NCI-H345 (cell line): ENCODE results near the gene VSIR.

Source experiments
- DNase-seq: peaks from one replicate; lab custom pipeline; 2025; lab: John Stamatoyannopoulos, UW

The VSIR gene

DNA sequence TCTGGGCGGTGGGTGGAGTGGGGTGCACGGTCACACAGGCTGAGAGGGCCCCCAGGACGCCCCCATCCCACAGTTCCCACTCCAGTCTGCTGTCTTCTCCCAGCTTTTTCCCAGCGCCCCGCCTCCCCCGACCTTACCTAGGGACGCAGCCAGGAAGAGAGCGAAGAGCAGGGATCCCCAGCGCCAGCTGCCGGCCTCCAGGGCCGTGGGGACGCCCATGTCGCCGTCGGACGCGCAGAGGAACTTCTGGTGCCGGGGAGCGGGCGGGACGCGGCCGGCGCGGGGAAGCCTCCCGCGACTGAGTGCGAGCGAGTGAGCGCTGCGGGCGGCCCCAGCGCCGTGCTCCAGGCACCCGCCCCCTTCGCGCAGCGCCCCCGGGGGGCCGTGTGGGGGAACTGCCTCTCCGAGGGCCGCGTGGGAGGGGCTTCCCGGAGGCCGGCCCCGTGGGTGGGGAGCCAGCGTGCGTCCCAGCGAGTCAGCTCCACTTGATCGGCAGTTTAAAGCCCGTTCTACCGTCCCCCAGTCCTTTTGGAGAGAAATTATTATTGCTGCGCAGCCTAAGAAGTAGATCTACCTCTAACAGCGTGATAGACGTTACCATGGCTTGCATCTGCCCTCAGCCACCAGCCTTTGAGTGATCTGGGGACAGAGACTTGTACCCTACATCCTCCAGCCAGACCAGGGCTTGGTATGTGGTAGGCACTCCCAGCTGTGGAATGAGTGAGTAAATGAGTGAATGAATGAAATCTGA is at the start of gene VSIR:
TSS of gene VSIR (minus strand) at position 300 of the 751 bp plus-strand sequence. CDS start at position 219, 81 bp downstream.
- peak; percentile 60 for DNase-seq

DNA sequence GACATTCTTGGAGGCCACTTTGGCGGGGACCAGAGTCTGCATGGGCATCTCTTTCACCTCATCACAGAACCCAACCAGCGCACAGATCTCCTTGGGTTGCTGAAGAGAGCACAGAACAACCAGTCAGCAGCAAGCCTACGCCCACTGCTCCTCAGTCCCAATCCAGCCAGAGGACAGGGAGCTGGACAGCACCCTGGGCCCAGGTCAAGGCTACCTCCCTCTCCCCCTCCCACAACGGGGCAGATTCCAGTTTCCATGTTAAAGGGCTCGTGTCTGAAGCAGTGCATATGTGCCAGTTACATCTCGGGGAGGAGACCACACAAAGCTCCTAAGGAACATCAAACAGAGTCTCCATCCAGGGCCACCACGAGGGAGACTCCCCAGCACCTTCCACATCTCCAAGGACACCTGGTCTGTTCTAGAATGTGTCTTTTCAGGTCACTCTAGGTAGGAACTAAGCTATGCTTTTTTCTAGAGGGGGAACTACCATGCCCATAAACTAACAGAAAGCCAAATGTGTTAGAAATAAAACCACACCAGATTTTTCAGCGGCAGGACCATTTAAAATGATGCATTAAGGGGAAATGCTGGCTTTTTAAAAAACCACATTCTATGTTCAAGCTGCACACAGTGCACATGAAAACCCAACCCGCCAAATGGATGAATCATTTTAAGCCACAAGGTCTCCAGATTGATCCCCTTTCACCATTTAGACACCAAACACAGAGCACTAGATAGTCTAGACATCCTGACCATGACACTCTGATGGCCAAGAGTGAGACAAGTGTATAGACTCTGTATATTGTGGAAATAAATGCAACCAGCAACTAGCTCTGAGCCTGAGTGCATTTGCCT is 48.8 kb upstream of the VSIR start:
- DNase-seq, result no peak

DNA sequence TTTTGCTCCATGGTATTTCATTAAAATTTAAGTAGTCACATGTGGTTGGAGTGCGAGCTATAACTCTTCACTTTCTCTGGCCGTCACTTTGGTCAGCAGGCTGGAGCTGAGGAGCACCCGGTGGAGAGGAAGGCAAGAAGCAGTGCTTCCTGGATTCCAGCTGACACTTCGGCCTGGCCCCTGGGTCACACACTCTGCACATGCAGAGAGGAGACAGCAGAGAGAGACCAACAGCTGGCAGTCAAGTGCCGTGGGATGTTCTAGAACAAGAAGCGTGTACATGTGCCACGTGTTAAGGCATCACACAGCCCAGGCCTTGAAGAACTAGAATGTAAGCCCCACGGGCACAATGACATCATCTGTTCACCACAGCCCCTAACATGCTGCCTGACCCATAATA is 47.6 kb upstream of the VSIR start:
- DNase-seq, result no peak

DNA sequence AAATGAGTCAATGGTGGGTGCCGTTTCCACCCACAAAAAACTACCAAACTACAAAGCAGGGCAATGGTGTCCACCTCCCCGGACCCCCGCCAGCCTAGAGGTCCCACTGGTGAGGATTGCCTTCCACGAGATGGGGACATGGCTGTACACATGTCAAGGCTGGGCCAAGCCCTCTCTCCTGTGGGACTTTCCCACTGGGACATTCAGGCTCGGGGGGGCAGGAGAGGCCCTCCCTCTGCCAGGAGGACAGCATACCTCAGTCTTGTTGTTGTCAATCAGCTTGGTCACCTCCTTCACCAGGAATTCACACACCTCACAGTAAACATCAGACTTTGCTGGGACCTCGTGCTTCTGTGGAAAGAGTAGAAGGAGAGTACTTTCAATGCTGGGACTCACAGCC is 46.7 kb upstream of the VSIR start:
- DNase-seq, result no peak

DNA sequence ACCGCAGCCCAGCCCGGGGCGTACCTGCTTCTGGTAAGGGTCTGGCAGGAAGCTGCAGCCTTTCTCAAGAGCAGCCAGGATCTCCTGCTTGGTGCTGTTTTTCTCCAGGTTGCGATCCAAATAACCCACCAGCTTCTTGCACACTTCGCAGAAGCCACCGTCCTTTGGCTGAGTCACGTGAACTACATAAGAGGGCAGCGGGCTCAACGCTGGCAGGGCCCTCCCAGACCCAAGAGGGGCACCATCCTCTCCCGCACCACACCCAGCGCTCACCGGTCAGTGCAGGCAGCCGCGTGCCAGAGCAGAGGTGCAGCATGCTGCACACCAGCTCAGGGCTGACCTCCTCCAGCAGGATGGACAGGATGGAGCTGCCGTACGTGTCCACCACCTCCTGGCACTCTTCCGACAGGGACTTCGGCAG is 46.1 kb upstream of the VSIR start:
- no peak for DNase-seq

DNA sequence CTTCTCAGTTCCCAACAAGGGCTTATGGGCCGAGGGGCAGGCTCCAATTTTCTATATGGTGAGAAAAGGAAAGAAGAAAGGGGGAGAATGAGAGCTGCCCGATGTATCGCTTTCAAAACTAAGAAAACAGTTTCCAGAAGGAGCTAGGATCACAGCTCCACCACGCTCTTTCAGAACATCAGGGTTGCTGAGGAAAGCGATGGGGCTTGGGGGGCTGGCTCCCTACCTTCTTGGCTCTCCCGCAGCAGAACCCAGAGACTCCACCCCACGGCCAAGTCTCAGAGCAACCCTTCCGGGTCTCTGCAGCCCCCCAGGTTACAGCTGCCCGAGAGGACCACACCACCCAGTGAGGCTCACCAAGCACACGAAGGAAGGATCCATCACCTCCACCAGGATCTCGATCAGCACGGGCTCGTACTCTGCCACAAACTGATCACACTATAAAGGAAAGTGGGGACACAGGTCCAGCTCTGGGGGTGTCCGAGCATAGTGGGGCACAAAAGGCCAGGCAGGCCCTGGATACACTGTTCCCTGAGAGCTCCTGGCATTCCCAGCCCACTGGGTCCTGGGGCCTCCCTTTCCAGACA is 45.4 kb upstream of the VSIR start:
- DNase-seq, result no peak

DNA sequence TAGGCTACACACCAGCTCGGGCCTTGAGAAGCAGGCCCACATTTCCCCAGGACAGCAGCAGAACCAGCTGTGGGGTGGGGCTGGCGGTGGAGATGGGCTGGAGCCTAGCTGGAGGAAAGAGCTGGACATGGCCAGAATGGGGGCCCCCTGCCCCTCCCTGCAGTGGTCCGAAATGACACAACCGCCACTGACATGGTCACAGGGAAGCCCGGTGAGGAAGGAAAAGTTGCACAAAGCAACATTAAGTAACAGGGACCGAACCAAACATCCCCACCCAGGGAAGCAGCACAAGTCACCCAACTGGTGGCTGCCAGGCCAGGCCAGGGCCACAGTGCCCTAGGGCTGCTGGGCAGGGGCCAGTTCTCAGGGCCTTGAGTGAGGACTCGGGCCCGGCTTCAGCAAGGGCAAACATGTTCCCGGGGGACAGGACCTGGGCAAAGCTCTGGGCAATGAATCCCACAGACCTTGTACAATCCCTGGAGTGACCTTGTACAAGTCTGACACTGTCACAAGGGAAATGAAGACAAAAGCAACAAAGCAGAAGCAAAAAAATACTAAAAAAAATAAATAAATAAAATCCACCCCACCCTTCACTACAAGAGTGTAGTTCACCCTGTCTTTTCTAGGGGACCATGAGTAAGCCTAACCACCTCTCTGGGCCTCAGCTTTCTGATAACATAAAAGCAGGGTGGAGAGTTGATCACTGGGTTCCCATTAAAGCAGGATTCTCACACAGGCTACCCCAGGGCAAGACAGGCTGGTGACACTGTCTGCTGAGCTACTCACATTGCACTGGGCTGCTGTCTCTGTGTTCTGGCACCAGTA is 44.7 kb upstream of the VSIR start:
- DNase-seq, result no peak

DNA sequence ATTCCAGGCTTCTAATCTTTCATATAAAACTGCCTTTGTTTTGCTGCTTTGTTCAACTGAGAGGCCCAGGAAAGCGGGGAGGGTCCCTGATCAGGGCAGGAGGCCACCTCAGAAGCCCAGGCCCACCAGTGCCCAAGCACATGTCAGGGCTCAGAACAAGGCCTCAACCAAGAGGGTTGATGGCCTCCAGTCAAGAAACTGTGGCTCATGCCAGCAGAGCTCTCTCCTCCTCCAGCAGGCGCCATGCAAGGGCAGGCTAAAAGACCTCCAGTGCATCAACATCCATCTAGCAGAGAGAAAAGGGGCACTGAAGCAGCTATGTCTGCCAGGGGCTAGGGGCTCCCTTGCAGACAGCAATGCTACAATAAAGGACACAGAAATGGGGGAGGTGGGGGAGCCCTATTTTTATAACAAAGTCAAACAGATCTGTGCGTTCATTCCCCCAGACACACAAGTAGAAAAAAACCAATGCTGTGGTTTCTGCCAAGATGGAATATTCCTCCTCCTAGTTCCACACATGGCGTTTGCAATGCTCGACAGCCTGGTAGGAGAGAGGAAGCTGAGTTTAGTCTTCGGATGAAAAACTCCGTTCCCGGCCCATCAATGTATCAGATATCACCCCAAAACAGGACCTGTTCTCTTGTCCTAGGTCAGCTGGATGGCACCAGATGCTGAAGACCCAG is 43.8 kb upstream of the VSIR start:
- no peak for DNase-seq

DNA sequence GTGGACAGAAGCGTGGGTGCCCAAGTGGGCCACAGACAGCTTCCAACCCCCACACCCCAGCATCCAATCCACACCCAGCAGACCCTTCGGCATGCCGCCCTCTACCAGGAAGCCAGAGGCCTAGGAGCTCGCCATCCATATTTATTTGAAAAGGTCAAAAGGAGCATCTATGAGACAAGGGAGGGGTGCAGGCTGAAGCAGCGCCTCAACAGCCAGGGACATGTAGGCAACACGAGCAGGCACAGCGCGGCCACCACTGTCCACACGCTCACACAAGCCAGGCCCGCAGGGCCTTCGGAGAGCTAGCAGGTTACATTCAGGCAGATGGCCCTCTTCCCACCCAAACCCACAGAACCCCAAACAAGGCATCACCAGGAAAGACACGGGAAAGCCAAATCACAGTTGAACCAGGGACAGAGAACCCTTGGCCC is 43.1 kb upstream of the VSIR start:
- DNase-seq, result no peak

DNA sequence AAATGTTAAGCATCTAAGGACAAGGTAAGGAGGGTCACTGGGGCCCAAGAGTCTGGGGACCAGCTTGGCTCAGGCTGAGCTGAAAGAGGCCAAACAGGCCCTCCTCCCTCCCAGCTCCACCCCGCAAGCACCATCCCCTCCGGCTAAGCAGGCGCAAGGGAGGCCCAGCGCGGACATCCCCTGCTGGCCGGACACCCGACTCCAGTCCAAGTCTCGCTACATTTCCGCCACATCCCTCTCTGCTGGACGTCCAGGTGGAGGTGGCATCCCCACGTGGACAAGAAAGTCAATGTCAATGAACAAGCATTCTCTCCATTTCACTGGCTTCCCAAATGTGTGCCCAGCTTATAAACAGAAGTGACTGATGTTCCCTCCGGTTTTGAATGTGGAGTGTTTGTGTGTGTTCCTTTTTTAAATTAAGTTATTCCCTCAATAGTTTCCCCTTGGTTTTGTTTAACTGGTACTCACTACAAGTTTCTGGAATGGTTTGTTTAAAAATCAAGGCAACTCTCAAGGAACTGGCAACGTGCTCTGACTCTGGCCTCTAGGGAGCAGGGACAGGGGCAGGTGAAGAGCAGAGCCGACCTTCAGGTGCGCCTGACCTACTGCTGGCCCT is 42.3 kb upstream of the VSIR start:
- DNase-seq, result no peak

DNA sequence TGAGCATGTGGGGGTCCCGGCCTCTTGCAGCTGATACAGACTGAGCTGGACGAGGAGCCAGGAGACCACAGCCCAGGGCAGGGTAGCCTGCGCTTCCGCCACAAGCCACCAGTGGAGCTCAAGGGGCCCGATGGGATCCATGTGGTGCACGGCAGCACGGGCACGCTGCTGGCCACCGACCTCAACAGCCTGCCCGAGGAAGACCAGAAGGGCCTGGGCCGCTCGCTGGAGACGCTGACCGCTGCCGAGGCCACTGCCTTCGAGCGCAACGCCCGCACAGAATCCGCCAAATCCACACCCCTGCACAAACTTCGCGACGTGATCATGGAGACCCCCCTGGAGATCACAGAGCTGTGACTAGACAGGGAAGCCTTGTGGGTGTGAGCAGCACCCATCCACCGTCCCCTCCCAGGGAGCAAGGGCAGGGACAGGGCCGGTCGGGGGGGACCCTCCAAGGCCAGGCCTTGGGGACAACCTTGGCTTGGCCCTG is 41.6 kb upstream of the VSIR start:
- no peak for DNase-seq

DNA sequence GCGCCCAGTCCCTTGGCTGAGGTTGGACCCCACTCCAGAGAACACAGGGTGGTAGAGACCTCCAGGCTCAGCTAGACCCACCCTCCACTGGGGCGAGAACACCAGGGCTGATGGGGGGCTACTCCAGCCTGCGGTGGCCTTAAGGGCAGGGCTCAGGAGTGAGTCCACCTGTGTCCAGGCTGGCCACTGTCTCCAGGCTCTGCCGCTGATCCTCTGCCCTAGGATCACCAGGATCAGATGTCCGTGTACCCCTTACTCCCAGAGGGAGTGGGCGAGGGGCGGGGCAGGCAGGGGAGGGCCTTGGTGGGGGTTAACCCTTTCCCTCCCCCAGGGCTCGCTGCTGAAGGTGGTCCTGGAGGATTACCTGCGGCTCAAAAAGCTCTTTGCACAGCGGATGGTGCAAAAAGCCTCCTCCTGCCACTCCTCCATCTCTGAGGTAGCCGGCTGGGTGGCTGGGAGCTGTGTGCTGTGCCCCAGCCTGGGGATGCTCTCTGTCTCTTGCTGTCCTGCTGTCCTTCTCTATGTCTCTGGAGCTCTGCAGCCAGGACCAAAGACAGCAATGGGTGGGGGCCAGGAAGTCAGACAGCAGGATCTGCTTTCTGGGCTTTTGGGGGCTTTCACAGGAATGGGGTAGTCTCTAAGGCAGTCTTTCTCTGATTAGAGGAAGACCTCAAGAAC is 39.7 kb upstream of the VSIR start:
- DNase-seq, result no peak

DNA sequence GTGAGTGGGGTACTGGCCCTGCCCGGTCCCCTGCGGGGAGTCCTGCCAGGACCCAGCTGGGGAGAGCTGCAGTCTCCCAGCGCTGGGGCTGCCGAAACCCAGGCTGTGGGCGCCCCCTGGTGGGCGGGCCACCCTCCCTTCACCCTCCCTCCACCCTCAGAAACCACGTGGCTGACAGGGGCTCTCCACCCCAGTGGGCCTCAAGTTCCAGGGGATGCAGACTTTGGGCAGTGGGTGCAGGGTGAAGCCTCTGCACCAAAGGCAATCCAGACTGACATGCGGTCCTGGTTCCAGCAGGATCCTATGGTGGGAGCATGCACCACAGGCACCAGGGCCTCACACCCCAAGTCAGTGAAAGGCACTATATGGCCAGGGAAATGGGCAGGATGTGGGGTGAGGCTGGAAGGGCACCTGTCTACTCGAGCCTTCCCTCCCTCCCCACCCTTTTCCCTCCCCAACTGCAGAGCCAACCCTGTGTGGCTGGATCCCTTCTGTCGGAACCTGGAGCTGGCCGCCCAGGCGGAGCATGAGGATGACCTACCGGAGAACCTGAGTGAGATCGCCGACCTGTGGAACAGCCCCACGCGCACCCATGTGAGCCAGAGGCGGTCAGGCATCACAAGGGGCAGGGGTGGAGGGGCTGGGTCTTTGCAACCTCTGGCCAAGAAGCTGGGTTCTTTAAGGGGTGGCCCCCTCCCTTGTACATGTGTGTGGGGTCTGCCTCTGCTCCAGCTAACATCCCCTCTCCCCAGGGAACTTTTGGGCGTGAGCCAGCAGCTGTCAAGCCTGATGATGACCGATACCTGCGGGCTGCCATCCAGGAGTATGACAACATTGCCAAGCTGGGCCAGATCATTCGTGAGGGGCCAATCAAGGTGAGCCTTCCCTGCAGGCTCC is 38.9 kb upstream of the VSIR start:
- peak; percentile 7 for DNase-seq

DNA sequence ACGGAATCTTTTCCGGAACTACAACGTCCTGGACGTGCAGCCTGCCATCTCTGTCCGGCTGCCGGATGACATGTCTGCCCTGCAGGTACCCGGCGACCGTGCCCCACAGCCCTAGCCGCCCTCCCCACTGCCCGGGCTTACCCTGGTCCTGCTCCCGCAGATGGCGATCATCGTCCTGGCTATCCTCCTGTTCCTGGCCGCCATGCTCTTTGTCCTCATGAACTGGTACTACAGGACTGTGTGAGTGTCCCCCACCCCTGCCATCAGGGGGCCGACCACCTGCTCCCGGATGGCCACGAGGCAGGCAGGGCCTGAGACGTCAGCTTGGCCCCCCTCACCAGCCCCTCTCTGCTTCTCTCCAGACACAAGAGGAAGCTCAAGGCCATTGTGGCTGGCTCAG is 38.0 kb upstream of the VSIR start:
- DNase-seq, result no peak

DNA sequence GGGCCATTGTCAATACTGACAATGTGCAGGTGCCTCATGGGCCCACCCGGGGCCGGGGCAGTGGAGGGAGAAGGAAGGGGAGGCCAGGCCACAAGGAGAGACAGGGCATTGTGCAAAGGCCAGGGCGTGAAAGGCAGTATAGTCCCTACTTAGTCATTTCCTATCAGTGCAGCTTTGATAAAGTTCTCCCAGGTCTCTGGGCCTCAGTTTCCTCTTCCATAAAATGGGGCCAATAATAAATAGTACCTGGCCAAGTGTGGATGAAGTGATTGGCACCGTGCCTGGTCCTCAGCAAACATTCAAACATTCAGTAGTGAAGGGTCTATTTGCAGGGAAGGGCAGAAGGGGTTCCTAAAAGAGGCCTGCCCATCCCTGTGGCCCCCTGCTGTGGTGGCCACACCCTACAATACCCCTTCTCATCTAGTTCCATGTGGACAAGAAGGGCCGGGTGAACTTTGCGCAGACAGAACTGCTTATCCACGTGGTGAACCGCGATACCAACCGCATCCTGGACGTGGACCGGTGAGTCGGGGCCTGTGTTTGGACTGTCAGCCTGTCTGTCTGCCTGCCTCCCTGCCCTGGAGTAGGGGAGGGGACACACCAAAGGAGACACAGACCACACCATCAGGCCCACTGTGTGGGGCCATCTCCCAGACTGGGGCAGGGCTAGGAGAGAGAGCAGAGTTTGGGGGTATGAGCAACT is 36.9 kb upstream of the VSIR start:
- no peak for DNase-seq

DNA sequence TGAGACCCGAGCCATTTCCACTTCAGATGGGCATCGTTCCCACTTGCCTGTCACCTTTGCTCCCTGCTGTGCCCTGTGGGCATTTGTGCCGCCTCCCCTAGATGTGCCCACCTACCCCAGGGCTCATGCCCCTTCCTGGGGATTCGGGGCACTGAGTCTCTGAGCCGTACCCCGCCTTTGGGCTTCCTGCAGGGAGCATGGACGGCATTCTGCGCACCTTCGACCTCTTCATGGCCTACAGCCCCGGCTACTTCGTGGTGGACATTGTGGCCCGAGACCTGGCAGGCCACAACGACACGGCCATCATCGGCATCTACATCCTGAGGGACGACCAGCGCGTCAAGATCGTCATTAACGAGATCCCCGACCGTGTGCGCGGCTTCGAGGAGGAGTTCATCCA is 36.3 kb upstream of the VSIR start:
- DNase-seq, result no peak

DNA sequence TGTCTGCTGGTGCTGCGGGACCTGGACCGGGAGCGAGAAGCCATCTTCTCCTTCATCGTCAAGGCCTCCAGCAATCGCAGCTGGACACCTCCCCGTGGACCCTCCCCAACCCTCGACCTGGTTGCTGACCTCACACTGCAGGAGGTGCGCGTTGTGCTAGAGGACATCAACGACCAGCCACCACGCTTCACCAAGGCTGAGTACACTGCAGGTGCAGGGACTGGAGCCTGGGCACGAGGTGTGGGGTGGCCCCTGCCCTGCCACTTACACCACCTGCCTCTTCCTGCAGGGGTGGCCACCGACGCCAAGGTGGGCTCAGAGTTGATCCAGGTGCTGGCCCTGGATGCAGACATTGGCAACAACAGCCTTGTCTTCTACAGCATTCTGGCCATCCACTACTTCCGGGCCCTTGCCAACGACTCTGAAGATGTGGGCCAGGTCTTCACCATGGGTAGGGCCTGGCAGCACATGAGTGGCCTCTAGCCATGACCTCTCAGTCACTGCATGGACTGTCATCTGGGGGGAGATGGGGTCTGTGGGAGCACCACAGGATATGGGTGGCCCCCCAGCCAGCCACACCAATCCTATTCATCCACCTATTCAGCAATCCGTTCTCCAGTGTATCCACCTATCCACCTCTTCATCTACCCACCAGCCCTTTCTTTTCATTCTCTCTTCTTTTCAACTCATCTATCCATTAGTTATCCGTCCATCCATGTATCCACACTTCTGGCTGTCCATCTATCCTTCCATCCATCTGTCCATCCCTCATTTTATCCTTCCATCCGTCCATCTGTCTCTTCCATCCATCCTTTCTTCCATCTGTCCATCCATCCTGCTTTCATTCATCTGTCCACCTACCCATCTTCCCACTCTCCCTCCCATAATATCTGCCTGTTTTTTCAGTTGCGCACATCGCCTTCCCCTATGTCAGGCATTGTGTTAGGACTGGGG is 34.5 kb upstream of the VSIR start:
- DNase-seq, result no peak
